ENCODE data around the gene KIF26B.

DNA sequence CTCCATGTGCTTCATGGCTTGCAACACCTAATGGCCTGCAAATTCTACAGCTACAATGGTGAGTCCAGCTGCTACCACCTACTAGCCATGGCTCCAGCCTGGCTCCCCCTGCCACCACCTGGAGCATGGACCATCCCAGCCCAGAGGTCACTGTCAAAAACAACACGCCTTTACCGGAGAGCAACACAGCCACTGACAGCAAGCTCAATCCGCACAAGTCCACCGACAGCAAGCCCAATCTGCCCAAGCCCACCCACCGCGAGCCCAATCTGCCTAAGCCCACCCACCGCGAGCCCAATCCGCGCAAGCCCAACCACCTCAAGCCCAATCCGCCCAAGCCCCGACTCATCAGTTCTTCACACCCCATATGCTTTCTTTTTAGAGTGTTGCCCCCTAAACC lies 128.2 kb downstream of the KIF26B start:
- TF ChIP-seq EP300 (IDR thresholded peaks at IDR 0.05) (no peak), POLR2A (IDR thresholded peaks at IDR 0.05) (no peak)
- TF ChIP-seq, protein P1, sequence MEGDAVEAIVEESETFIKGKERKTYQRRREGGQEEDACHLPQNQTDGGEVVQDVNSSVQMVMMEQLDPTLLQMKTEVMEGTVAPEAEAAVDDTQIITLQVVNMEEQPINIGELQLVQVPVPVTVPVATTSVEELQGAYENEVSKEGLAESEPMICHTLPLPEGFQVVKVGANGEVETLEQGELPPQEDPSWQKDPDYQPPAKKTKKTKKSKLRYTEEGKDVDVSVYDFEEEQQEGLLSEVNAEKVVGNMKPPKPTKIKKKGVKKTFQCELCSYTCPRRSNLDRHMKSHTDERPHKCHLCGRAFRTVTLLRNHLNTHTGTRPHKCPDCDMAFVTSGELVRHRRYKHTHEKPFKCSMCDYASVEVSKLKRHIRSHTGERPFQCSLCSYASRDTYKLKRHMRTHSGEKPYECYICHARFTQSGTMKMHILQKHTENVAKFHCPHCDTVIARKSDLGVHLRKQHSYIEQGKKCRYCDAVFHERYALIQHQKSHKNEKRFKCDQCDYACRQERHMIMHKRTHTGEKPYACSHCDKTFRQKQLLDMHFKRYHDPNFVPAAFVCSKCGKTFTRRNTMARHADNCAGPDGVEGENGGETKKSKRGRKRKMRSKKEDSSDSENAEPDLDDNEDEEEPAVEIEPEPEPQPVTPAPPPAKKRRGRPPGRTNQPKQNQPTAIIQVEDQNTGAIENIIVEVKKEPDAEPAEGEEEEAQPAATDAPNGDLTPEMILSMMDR (IDR thresholded peaks at IDR 0.05): no peak

Data from tibial nerve (tissue), 4 donors.